ENCODE measurements around the gene RGS3. TPM values are rescaled to one million over a fixed set of nuclear protein-coding genes. Genes with fewer than 3 reads are reported as not detected.

RGS3 gene
- total and polyA plus RNA-seq, 12 donors = 65.4 to 201 (median 132) TPM

DNA sequence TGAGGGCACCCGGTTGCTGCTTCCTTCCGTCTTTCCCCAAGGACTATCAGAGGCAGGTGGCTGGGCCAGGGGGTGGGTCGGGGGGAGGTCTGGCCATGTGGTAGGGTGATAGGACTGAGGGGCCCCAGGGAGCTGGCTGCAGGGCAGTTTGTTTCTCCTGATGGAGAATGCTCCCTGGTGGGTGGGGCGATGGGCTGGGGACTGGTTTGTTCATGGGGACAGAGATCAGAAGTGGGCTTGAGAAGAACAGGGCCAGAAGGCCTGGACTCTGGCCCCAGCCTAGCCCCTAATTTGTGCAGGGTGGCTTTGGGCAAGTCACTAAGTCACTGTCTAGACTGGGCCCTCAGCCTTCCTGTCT, 117.4 kb downstream of the RGS3 start:
- Histone ChIP-seq H3K27me3 (no peaks in the 10 kb centered on the region), H3K4me3 (peak overlapping the region in 1 of 10 donors; percentile 44), H3K9me3 (no peaks in the 10 kb centered on the region), H3K4me1 (peaks cover 51 to 100% (median 76%) of the 10 kb centered on the region in 9 donors), H3K36me3 (peaks cover 0 to 39% (median 20%) of the 10 kb centered on the region in 9 donors), H3K27ac (peak overlapping the region; percentile 16 to 93 (median 88))
- TF ChIP-seq, protein P1, sequence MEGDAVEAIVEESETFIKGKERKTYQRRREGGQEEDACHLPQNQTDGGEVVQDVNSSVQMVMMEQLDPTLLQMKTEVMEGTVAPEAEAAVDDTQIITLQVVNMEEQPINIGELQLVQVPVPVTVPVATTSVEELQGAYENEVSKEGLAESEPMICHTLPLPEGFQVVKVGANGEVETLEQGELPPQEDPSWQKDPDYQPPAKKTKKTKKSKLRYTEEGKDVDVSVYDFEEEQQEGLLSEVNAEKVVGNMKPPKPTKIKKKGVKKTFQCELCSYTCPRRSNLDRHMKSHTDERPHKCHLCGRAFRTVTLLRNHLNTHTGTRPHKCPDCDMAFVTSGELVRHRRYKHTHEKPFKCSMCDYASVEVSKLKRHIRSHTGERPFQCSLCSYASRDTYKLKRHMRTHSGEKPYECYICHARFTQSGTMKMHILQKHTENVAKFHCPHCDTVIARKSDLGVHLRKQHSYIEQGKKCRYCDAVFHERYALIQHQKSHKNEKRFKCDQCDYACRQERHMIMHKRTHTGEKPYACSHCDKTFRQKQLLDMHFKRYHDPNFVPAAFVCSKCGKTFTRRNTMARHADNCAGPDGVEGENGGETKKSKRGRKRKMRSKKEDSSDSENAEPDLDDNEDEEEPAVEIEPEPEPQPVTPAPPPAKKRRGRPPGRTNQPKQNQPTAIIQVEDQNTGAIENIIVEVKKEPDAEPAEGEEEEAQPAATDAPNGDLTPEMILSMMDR (IDR thresholded peaks at IDR 0.05) = no peak
- ATAC-seq (peak in 5 of 8 donors; percentile 1 to 17 (median 9)), DNase-seq (no peak)
- intact Hi-C loops (cut with DNase I) = loop anchor here in 6 of 10 donors (5.0 to 10.0 kb wide), 5 partner anchors 56 to 306 kb away; partner anchors contain the start of genes CDC26 (in 4 of the 6) and PRPF4 (in 4 of the 6)
- WGBS, 2 donors = 41 to 54% methylated on average over 4 of the region's 4 CpGs

DNA sequence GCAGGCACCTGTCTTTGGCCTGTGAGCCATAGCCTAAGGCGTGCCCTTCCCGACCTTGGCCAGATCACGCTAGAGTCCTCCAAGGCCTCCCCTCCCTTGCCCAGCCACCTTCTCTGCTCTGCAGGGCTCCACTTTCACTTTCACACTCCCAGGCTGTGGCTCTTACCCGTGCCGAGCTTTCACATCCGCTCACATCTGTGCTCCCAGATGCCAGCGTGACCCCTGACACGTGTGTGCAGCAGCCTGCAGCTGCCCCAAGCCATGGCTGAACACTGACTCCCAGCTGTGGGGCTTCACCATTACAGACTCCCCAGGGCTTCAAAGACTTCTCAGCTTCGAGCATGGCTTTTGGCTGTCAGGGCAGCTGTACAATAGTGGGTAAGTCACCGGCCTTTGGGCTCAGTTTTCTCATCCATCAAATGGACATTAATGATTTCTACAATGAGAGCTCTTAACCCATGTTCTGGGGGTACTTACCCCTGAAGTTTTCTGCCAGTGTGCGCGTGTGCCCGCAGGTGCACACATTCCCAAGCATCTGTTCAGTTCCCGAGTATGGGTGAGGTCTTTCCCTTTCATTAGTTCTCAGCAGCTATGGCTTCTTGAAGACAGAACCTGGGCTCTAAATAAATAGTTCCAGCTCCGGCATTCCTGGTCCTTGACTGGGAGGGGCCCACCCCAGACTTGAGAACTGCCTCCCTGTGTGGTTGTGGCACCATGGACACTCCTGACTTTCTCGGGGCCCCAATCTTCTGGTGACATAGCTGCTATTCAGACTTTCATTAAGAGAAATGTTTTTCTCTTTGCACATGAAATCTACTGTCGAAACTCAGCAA, 118.6 kb downstream of the RGS3 start:
- intact Hi-C loops (cut with DNase I) = loop anchor here in 6 of 10 donors (2.0 to 10.0 kb wide), 6 partner anchors 57 to 307 kb away; partner anchors contain the start of genes CDC26 (in 4 of the 6) and PRPF4 (in 4 of the 6)
- Histone ChIP-seq H3K27ac (peak overlapping the region; percentile 16 to 93 (median 88)), H3K36me3 (peaks cover 0 to 46% (median 20%) of the 10 kb centered on the region in 9 donors), H3K9me3 (no peaks in the 10 kb centered on the region), H3K4me1 (peaks cover 56 to 100% (median 80%) of the 10 kb centered on the region in 9 donors), H3K27me3 (no peaks in the 10 kb centered on the region), H3K4me3 (peak overlapping the region in 3 of 10 donors; percentile 1 to 44 (median 14))
- WGBS, 2 donors = 38 to 44% methylated on average over 17 of the region's 17 CpGs
- TF ChIP-seq, protein P1 (IDR thresholded peaks at IDR 0.05) = peak in 7 of 9 donors; percentile 33 to 60 (median 56)
- ATAC-seq = peak; percentile 59 to 78 (median 73)
- peak; percentile 68 to 80 for DNase-seq

GRCh38 chr9:113582698-113583200, 119.2 kb downstream of the RGS3 start:
- DNase-seq = no peak
- peak overlapping the region in 9 of 10 donors; percentile 15 to 93 (median 88) for H3K27ac ChIP-seq

More at GRCh38 chr9:113582698-113583200, 119.2 kb downstream of the RGS3 start:
- Histone ChIP-seq H3K9me3 (no peaks in the 10 kb centered on the region), H3K36me3 (peaks cover 0 to 47% (median 20%) of the 10 kb centered on the region in 9 donors), H3K4me1 (peaks cover 56 to 100% (median 80%) of the 10 kb centered on the region in 9 donors), H3K4me3 (no peak overlapping the region), H3K27me3 (no peaks in the 10 kb centered on the region)
- 84 to 86% methylated on average over 6 of the region's 6 CpGs for WGBS, 2 donors
- intact Hi-C loops (cut with DNase I) = loop anchor here in 6 of 10 donors (2.0 to 10.0 kb wide), 6 partner anchors 58 to 308 kb away; partner anchors contain the start of genes CDC26 (in 4 of the 6) and PRPF4 (in 4 of the 6)
- TF ChIP-seq, protein P1 (IDR thresholded peaks at IDR 0.05) = no peak
- ATAC-seq = no peak
